Gastroesophageal sphincter (tissue), 3 donors: ENCODE results near the gene CBX8.

Experiments
- EP300 ChIP-seq: sonication (generic); formaldehyde crosslinking; IDR thresholded peaks from one replicate; pipeline ENCODE4 v1.6.1; 2017; ENCODE audit warnings: antibody characterized with exemption, mild to moderate bottlenecking
- POLR2A ChIP-seq, 2 donors: fragments of 450-650 bp; IDR thresholded peaks; one replicate each; pipeline ENCODE4 v1.6.1; 2017; ENCODE audit warnings: antibody characterized with exemption in 2 of 2, mild to moderate bottlenecking in 2 of 2, moderate library complexity in 1 of 2
- POLR2AphosphoS5 ChIP-seq: sonication (generic); formaldehyde crosslinking; IDR thresholded peaks from one replicate; pipeline ENCODE4 v1.6.1; 2017; ENCODE audit warnings: antibody characterized with exemption
- TF ChIP-seq, protein P1 (sequence below), 4 experiments: fragments of 200-600 bp in 2 of 4; fragments of 450-650 bp in 2 of 4; sonication (generic) in 1 of 4; IDR thresholded peaks; one replicate each; pipeline ENCODE4 v1.5.1; 2017 to 2019; ENCODE audit warnings: antibody characterized with exemption in 4 of 4, mild to moderate bottlenecking in 2 of 4, moderate library complexity in 2 of 4

DNA sequence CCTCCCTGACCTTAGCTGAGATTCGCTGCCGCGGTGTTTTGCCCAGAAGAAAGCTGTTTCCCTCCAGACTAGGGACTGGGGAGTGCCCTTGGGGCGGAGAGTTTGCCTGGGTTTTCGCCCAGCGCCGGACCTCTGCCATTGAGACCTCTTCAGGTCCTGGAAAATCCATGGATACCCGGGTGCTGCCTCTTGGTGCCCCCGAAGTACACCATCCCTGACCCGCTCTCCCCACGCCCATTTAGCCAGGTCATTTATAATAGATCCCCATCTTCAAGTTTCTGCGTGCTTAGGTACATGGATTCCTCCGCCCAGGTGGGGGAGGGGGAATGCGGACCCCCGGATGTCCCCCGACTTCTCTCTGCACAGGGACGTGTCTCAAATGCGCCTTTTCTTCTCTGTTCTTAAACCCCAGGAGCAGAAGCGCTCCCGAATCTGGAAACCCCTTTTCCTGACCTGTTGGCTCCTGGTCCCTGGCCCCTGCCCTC is 15.0 kb upstream of the CBX8 start:
- TF ChIP-seq, protein P1, sequence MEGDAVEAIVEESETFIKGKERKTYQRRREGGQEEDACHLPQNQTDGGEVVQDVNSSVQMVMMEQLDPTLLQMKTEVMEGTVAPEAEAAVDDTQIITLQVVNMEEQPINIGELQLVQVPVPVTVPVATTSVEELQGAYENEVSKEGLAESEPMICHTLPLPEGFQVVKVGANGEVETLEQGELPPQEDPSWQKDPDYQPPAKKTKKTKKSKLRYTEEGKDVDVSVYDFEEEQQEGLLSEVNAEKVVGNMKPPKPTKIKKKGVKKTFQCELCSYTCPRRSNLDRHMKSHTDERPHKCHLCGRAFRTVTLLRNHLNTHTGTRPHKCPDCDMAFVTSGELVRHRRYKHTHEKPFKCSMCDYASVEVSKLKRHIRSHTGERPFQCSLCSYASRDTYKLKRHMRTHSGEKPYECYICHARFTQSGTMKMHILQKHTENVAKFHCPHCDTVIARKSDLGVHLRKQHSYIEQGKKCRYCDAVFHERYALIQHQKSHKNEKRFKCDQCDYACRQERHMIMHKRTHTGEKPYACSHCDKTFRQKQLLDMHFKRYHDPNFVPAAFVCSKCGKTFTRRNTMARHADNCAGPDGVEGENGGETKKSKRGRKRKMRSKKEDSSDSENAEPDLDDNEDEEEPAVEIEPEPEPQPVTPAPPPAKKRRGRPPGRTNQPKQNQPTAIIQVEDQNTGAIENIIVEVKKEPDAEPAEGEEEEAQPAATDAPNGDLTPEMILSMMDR (IDR thresholded peaks at IDR 0.05), result no peak
- TF ChIP-seq POLR2A (IDR thresholded peaks at IDR 0.05), result no peak
- TF ChIP-seq POLR2AphosphoS5, result no peak
- TF ChIP-seq EP300, result no peak
